ENCODE data around the gene RNF123. TPM values are rescaled to one million over a fixed set of nuclear protein-coding genes. Genes with fewer than 3 reads are reported as not detected.

The RNF123 gene
- total RNA-seq, 4 donors from 2014 or later, result 23.4 to 36.2 (median 31.5) TPM

DNA sequence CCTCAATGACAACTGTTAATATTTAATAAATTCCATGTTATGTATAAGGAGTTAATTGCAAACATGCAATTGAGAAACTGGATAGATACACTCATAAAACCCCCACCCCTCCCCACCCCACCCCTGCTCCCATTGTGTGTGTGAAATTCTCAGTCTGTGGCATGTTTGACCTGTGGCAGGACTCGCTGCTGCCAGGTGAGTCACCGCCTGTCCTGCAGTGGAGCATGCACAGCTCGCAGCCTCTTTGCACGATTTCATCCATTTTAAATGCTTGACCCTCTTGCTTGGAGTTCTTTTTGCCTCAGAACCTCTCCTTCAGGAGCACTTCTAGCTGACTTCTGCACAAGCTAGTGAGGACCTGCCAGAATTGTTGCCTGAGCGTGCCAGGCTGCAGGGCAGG lies 20.5 kb upstream of the RNF123 start:
- Histone ChIP-seq H3K36me3 (no peaks in the 10 kb centered on the region), H3K4me3 (no peak overlapping the region), H3K4me1 (peaks cover 6 to 9% (median 7%) of the 10 kb centered on the region in 4 donors), H3K9me3 (no peaks in the 10 kb centered on the region), H3K27me3 (peaks cover 0 to 47% (median 2%) of the 10 kb centered on the region in 4 donors), H3K27ac (replicated peaks in 1 of 4) (no peak overlapping the region)
- TF ChIP-seq EP300 (IDR thresholded peaks at IDR 0.05), result no peak
- no peak for TF ChIP-seq POLR2A (IDR thresholded peaks at IDR 0.05; ENCODE audit: low read depth)
- intact Hi-C loops (cut with DNase I), result no loop called here
- 66% methylated on average over 2 of the region's 5 CpGs for WGBS
- no peak for DNase-seq (ENCODE audit: extremely low spot score)

- H3K4me1 ChIP-seq, result peaks cover 6 to 10% (median 7%) of the 10 kb centered on the region in 4 donors
- H3K27me3 ChIP-seq, result peaks cover 0 to 42% (median 2%) of the 10 kb centered on the region in 4 donors
- H3K27ac ChIP-seq (replicated peaks in 1 of 4), result no peak overlapping the region
- H3K36me3 ChIP-seq, result no peaks in the 10 kb centered on the region
- TF ChIP-seq POLR2AphosphoS5 (IDR thresholded peaks at IDR 0.05) (no peak), EP300 (IDR thresholded peaks at IDR 0.05) (no peak), POLR2A (IDR thresholded peaks at IDR 0.05; ENCODE audit: low read depth) (no peak)
- TF ChIP-seq, protein P1, sequence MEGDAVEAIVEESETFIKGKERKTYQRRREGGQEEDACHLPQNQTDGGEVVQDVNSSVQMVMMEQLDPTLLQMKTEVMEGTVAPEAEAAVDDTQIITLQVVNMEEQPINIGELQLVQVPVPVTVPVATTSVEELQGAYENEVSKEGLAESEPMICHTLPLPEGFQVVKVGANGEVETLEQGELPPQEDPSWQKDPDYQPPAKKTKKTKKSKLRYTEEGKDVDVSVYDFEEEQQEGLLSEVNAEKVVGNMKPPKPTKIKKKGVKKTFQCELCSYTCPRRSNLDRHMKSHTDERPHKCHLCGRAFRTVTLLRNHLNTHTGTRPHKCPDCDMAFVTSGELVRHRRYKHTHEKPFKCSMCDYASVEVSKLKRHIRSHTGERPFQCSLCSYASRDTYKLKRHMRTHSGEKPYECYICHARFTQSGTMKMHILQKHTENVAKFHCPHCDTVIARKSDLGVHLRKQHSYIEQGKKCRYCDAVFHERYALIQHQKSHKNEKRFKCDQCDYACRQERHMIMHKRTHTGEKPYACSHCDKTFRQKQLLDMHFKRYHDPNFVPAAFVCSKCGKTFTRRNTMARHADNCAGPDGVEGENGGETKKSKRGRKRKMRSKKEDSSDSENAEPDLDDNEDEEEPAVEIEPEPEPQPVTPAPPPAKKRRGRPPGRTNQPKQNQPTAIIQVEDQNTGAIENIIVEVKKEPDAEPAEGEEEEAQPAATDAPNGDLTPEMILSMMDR (IDR thresholded peaks at IDR 0.05), result no peak
- H3K9me3 ChIP-seq, result no peaks in the 10 kb centered on the region
- no peak overlapping the region for H3K4me3 ChIP-seq
- 83% methylated on average over 1 of the region's 3 CpGs for WGBS
- DNase-seq (ENCODE audit: extremely low spot score), result no peak
- intact Hi-C loops (cut with DNase I), result no loop called here
These were observed 20.0 kb upstream of the RNF123 start for GRCh38 chr3:49669352-49669751.

DNA sequence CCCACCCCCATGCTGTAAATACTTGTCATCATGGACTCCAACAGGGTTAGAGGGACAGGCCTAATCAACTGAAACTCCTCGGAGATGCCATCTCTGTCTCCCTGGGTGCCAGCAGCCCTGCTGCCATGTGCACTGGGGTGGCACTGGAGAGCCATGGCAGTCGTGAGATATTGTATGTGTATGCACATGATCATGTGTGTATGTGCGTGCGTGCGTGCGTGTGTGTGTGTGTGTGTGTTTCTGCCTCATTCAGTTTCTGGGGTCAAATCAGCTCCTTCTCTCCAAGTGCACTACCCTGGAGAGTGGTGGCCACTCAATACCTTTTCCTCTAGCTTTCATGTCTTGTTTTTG lies 18.4 kb upstream of the RNF123 start:
- intact Hi-C loops (cut with DNase I), result loop anchor here (2.0 kb wide), 1 partner anchor 130 kb away; no protein-coding TSS in a partner anchor
- WGBS, result 47% methylated on average over 5 of the region's 6 CpGs
- TF ChIP-seq POLR2AphosphoS5 (IDR thresholded peaks at IDR 0.05) (no peak), POLR2A (IDR thresholded peaks at IDR 0.05; ENCODE audit: low read depth) (no peak), EP300 (IDR thresholded peaks at IDR 0.05) (no peak)
- TF ChIP-seq, protein P1 (IDR thresholded peaks at IDR 0.05), result no peak

DNA sequence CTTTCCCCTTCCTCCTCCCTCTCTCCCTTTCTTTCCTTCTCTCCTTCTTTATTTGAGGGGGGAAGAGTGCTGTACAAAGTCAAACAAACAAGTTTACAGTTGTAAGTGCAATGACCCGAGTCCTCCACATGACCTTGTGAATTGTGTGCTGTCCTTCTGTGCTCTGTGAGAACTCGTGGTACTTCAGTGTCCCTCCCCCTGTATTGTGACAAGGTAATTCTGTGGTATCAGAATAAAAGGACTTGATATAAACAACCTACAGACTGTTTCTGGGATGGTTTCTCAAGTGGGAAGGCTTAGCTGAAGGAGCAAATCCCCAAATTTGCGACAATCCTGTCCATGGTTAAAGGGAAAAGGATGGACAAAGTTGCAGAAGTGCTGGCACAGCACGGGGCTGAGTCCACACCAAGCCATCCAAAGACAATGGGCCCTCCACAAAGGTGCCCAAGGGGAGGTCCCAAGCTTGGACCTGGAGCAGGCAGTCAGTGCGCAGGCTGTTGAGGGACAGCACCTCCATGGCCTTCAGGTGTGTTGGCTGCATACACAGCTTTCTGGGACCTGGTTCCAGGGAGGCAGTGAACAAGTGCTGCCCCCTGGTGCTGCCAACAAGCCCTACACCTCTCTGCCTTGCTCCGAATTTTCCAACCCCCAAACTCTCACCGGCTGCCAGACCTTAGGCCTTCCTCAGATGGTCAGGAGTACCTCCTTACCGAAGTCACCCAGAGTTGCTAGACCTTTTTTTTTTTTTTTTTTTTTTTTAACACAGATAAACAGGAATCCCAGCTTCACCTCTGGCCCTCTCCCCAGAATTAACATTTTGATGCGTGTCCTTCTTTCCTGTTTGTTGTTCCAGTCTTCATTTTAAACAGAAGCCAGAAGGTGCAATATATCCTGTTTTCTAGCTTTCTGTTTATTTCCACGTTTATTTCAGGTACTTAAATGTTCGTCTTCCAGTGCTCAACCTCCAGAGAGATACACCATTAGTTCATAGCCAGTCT lies 17.8 kb upstream of the RNF123 start:
- H3K9me3 ChIP-seq, result no peaks in the 10 kb centered on the region
- 48% methylated on average over 10 of the region's 11 CpGs for WGBS
- H3K4me3 ChIP-seq, result no peak overlapping the region
- H3K36me3 ChIP-seq, result peaks cover under 1 to 12% (median 10%) of the 10 kb centered on the region in 4 donors
- DNase-seq (ENCODE audit: extremely low spot score), result no peak
- H3K27me3 ChIP-seq, result peaks cover 0 to 24% (median 2%) of the 10 kb centered on the region in 4 donors
- intact Hi-C loops (cut with DNase I), result loop anchor here (2.0 kb wide), 1 partner anchor 131 kb away; no protein-coding TSS in a partner anchor
- TF ChIP-seq, protein P1 (IDR thresholded peaks at IDR 0.05), result peak; percentile 72 to 86 (median 78)
- TF ChIP-seq EP300 (IDR thresholded peaks at IDR 0.05) (no peak), POLR2AphosphoS5 (IDR thresholded peaks at IDR 0.05) (peak in 1 of 2 donors; percentile 57), POLR2A (IDR thresholded peaks at IDR 0.05; ENCODE audit: low read depth) (no peak)
- peaks cover 15 to 27% (median 23%) of the 10 kb centered on the region in 4 donors for H3K4me1 ChIP-seq
- H3K27ac ChIP-seq (replicated peaks in 1 of 4), result no peak overlapping the region

More for the DNA sequence above, 18.4 kb upstream of the RNF123 start:
- Histone ChIP-seq H3K4me1 (peaks cover 15 to 23% (median 21%) of the 10 kb centered on the region in 4 donors), H3K27ac (replicated peaks in 1 of 4) (no peak overlapping the region), H3K36me3 (peaks cover 0 to 5% (median 4%) of the 10 kb centered on the region in 4 donors), H3K4me3 (no peak overlapping the region), H3K27me3 (peaks cover 0 to 28% (median 2%) of the 10 kb centered on the region in 4 donors), H3K9me3 (no peaks in the 10 kb centered on the region)
- no peak for DNase-seq (ENCODE audit: extremely low spot score)

GRCh38 chr3:49673121-49673714 lies 16.1 kb upstream of the RNF123 start:
- H3K27ac ChIP-seq (replicated peaks in 1 of 4), result peak overlapping the region; percentile 87 to 94 (median 93)
- H3K36me3 ChIP-seq, result peaks cover 16 to 28% (median 27%) of the 10 kb centered on the region in 4 donors
- no peak for DNase-seq (ENCODE audit: extremely low spot score)
- peaks cover 0 to 12% (median 1%) of the 10 kb centered on the region in 4 donors for H3K27me3 ChIP-seq
- peaks cover 15 to 31% (median 23%) of the 10 kb centered on the region in 4 donors for H3K4me1 ChIP-seq
- intact Hi-C loops (cut with DNase I), result no loop called here
- 77% methylated on average over 2 of the region's 17 CpGs for WGBS
- H3K4me3 ChIP-seq, result peak overlapping the region; percentile 74 to 88 (median 78)
- TF ChIP-seq, protein P1 (IDR thresholded peaks at IDR 0.05), result no peak
- TF ChIP-seq POLR2AphosphoS5 (IDR thresholded peaks at IDR 0.05) (no peak), EP300 (IDR thresholded peaks at IDR 0.05) (no peak), POLR2A (IDR thresholded peaks at IDR 0.05; ENCODE audit: low read depth) (no peak)
- H3K9me3 ChIP-seq, result no peaks in the 10 kb centered on the region

Data from esophagus muscularis mucosa (tissue), 4 donors.